Measurements from ENCODE around the gene B3GALT4. TPM values are rescaled to one million over a fixed set of nuclear protein-coding genes. Genes with fewer than 3 reads are reported as not detected.

The B3GALT4 gene
- total RNA-seq, 6 donors from 2014 or later, result 20.1 to 29.7 (median 23.2) TPM

- ATAC-seq (ENCODE audit: low FRiP score in 2 of 2), result no peak
- H3K36me3 ChIP-seq, result peaks cover 9 to 42% (median 38%) of the 10 kb centered on the region in 4 donors
- TF ChIP-seq POLR2AphosphoS5 (IDR thresholded peaks at IDR 0.05), result no peak
- TF ChIP-seq, protein P1, sequence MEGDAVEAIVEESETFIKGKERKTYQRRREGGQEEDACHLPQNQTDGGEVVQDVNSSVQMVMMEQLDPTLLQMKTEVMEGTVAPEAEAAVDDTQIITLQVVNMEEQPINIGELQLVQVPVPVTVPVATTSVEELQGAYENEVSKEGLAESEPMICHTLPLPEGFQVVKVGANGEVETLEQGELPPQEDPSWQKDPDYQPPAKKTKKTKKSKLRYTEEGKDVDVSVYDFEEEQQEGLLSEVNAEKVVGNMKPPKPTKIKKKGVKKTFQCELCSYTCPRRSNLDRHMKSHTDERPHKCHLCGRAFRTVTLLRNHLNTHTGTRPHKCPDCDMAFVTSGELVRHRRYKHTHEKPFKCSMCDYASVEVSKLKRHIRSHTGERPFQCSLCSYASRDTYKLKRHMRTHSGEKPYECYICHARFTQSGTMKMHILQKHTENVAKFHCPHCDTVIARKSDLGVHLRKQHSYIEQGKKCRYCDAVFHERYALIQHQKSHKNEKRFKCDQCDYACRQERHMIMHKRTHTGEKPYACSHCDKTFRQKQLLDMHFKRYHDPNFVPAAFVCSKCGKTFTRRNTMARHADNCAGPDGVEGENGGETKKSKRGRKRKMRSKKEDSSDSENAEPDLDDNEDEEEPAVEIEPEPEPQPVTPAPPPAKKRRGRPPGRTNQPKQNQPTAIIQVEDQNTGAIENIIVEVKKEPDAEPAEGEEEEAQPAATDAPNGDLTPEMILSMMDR (IDR thresholded peaks at IDR 0.05), result no peak
- TF ChIP-seq EP300 (IDR thresholded peaks at IDR 0.05), result no peak
- no peak for TF ChIP-seq POLR2A (IDR thresholded peaks at IDR 0.05)
- no peaks in the 10 kb centered on the region for H3K9me3 ChIP-seq
- WGBS, 2 donors, result 89 to 95% methylated on average over 3 of the region's 3 CpGs
- no peak for DNase-seq
- H3K4me3 ChIP-seq, result no peak overlapping the region
- peaks cover 20 to 61% (median 25%) of the 10 kb centered on the region in 4 donors for H3K4me1 ChIP-seq
- H3K27me3 ChIP-seq, result no peaks in the 10 kb centered on the region
- H3K27ac ChIP-seq, result no peak overlapping the region
Measured at GRCh38 chr6:33301877-33302276, 25.0 kb downstream of the B3GALT4 start.

GRCh38 chr6:33304216-33304615, 27.3 kb downstream of the B3GALT4 start:
- Histone ChIP-seq H3K27ac (no peak overlapping the region), H3K36me3 (peaks cover 9 to 54% (median 38%) of the 10 kb centered on the region in 4 donors), H3K27me3 (no peaks in the 10 kb centered on the region), H3K9me3 (no peaks in the 10 kb centered on the region), H3K4me1 (peaks cover 13 to 49% (median 17%) of the 10 kb centered on the region in 4 donors), H3K4me3 (no peak overlapping the region)
- TF ChIP-seq POLR2AphosphoS5 (IDR thresholded peaks at IDR 0.05) (no peak), EP300 (IDR thresholded peaks at IDR 0.05) (no peak), POLR2A (IDR thresholded peaks at IDR 0.05) (no peak)
- TF ChIP-seq, protein P1 (IDR thresholded peaks at IDR 0.05), result no peak
- 77 to 93% methylated on average over 3 to 15 of the region's 16 CpGs for WGBS, 2 donors
- DNase-seq (peak in 1 of 2 donors; percentile 65), ATAC-seq (ENCODE audit: low FRiP score in 2 of 2) (no peak)

DNA sequence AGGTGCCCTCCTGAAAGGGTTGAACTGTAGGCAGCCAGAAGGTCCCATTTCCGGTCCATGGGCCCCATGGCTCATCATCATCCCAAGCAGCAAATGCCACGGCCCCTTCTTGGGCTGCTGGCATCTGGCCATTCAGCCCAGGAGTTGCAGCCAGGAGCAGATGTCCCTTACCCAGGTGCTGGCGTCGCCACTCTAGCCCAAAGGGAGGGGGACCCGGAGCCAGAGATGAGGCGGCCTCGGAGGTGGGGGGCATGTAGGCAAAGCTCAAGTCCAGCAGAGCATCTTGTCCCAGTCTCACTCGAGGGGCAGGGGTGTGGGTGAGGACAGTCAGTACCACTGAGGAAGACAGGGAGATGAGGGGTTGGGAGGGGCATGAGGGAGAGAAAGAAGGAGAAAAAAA, 28.1 kb downstream of the B3GALT4 start:
- WGBS, 2 donors, result 87 to 92% methylated on average over 8 of the region's 8 CpGs
- no peaks in the 10 kb centered on the region for H3K27me3 ChIP-seq
- no peak for TF ChIP-seq POLR2A (IDR thresholded peaks at IDR 0.05)
- TF ChIP-seq, protein P1 (IDR thresholded peaks at IDR 0.05), result no peak
- no peak for TF ChIP-seq EP300 (IDR thresholded peaks at IDR 0.05)
- no peak for TF ChIP-seq POLR2AphosphoS5 (IDR thresholded peaks at IDR 0.05)
- peaks cover 12 to 43% (median 14%) of the 10 kb centered on the region in 4 donors for H3K4me1 ChIP-seq
- H3K9me3 ChIP-seq, result no peaks in the 10 kb centered on the region
- H3K27ac ChIP-seq, result no peak overlapping the region
- ATAC-seq (ENCODE audit: low FRiP score in 2 of 2), result no peak
- no peak for DNase-seq
- no peak overlapping the region for H3K4me3 ChIP-seq
- H3K36me3 ChIP-seq, result peaks cover 9 to 60% (median 40%) of the 10 kb centered on the region in 4 donors

GRCh38 chr6:33306356-33306755, 29.4 kb downstream of the B3GALT4 start:
- no peak overlapping the region for H3K4me3 ChIP-seq
- no peak for ATAC-seq (ENCODE audit: low FRiP score in 2 of 2)
- no peak for TF ChIP-seq EP300 (IDR thresholded peaks at IDR 0.05)
- TF ChIP-seq, protein P1 (IDR thresholded peaks at IDR 0.05), result no peak
- TF ChIP-seq POLR2AphosphoS5 (IDR thresholded peaks at IDR 0.05), result no peak
- TF ChIP-seq POLR2A (IDR thresholded peaks at IDR 0.05), result no peak
- no peaks in the 10 kb centered on the region for H3K9me3 ChIP-seq
- H3K4me1 ChIP-seq, result peaks cover 7 to 40% (median 11%) of the 10 kb centered on the region in 4 donors
- H3K36me3 ChIP-seq, result peaks cover 9 to 73% (median 47%) of the 10 kb centered on the region in 4 donors
- no peak for DNase-seq
- no peaks in the 10 kb centered on the region for H3K27me3 ChIP-seq
- 83 to 84% methylated on average over 4 of the region's 4 CpGs for WGBS, 2 donors
- no peak overlapping the region for H3K27ac ChIP-seq
